DMS53 (cell line): ENCODE results near the gene PRDM5.

Source experiments
- DNase-seq: peaks from one replicate; lab custom pipeline; 2025; lab: John Stamatoyannopoulos, UW

The PRDM5 gene

GRCh38 chr4:120903419-120903818 lies 19.1 kb downstream of the PRDM5 start:
- DNase-seq: no peak

DNA sequence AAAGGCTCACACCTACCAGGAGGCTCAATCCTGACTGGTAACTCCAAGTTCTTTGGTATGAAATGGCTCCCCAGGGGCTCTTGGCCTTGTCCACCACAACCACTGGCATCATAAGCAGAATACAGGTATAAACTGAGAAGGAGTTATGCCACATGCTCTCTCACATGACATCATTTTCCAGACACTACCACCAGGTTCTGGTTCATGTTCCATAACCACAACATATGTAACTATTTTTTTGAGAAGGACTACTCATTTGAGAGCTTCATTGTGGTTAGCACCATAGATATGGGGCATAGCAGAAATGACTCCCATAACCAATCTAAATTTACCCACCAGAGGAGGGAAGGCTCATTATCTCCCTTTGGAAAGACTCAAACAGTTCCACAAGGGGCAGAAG lies 19.6 kb downstream of the PRDM5 start:
- no peak for DNase-seq

DNA sequence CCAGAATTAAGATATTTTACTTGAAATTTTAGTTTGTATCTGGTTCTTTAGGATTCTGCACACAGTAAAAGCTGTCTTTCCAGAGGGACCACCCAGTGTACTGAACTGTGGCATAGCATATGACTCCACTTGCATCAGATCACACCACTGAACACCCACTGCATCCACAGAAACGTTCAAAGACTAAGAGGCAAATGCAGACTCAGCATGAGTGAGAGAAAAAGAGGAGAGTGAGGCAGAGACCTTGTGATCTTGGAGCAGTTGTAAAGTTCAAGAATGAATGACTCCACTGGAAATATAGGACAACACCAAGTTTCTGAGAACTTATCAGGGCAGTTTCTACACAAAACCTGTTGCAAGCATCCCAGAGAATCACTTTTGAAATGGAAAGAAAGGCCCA lies 20.8 kb downstream of the PRDM5 start:
- no peak for DNase-seq

- no peak for DNase-seq
Measured at GRCh38 chr4:120897981-120898719, 24.4 kb downstream of the PRDM5 start.

DNA sequence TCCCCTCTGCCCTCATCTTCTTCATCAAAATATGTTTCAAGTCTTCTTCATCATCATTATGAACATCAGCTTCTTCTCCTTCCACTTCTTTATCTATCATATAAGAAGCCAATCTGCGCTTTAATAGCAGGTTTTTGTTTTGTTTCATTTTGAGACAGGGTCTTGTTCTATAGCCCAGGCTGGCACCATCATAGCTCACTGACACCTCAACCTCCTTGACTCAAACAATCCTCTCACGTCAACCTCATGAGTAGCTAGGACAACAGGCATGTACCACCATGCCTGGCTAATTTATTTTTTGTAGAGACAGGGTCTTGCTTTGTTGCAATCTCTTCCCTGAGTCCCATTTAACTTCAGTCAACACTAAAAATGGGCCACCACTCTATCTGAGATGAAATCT lies 27.0 kb downstream of the PRDM5 start:
- DNase-seq: no peak

DNA sequence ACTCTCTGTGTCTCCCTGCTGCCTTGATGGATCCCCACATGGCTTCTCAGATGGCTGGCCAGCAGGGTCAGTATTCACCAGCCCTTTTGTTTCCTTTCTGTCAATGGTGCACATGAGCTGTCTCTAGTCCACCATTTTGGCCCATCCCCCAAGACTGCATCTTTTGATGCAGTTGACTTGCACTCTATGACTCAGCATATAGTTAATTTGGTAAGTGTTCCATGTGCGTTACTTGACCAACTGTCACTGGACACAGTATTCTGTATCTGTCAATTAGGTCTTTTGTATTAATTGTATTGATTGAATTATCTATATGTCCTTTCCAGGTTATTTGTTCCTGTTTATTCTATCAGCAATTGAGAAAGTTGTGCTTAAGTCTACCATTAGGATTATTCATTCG lies 29.2 kb downstream of the PRDM5 start:
- no peak for DNase-seq

DNA sequence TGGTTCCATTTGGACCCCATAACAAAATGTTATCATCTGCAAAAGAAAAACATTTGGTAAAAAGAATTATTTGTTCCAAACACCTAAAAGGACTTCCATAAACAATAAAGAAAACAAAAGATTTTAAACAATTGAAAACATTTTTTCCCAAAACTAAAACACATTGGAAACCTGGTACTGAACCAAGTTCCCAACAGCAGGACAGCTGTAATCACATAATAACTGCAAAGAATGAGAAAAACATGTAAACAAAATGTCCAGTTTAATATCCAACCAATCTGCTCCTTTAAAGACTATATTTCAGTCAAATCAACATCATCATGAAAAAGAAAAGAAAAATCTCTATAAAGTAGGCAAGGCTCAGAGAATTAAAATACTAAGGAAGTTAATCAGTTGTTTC lies 36.3 kb downstream of the PRDM5 start:
- DNase-seq: no peak

DNA sequence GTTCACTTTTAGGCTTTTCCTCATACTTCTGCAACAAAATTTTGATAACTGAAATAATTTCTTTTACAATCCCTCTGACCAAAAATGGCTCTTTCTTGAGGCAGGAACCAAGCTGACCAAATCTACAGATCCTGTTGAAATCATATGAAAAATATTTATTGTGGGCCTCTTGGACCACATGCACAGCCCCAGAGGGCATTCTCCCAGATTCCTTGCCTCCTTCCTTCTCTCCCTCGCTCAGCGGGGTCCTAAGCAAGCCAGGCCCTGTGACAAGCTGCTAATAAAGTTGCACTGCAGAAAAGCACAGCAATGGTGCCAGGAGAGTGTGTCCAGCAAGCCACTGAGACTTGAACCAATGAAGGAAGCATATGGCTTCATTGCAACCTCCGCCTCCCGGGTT lies 40.7 kb downstream of the PRDM5 start:
- DNase-seq: no peak

DNA sequence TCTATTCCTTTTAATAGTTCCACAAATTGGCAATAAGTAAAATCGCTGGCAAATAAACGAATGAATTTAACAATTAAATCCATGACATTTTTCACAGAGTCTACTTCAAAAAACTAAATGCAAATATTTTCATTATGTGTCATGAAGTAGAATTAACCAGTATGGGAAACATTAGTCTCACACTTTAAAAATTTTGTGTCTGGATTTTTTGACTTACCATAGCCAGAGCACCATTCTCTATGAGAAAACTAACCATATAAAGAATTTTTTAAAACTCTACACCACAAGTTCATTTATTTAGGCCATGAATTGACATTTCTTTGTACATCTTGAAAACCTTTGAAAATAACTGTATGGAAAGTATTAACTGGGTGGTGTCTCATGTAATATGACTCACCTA lies 41.2 kb downstream of the PRDM5 start:
- no peak for DNase-seq

GRCh38 chr4:120877021-120877420 lies 45.5 kb downstream of the PRDM5 start:
- no peak for DNase-seq

DNA sequence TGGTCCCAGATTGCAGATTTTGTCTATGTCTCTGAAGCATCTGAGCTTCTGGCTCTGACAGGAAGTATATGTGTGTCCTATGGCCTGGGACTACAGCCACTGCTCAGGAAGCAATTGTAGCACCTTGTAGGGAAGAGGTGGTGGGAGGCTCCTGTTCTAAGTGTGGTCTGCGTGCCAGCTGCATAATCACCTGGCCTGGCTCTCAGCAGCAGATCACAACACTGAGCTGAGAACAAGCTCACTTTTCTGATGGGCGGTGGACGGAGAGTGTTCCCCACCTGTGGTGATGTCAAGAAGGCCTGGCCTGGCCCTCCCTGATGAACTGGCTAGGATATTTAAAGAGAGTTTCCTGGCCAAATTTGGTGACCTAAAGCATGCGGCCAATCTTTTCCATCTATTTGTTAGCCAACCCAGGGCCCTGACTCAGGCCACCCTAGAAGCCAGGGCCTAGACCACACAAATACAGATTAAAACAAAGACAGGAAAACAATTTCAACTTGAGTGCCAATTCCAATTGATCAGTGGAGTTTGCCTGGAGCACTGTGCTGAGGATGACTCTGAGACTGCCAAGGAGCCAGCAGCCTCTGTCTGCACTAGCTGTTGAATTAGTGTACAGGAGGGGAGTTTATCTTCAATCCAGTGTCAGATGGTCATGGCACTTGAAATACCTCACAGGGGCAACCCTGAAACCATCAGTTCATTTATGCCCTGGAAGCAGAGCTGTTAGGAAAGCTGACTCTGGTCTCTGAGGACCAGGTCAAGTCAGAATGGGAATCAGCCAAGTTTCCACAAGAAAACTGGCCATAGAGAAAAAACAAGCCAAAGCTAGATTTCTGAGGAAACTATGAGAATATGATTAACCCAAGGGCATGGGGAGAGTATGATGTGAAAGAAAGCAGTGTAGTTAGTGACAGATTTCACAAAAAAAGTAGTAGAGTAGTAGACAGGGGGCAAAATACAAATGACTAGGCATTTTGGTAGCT lies 47.4 kb downstream of the PRDM5 start:
- DNase-seq: no peak

- DNase-seq: no peak
Measured at GRCh38 chr4:120873554-120873953, 49.0 kb downstream of the PRDM5 start.

DNA sequence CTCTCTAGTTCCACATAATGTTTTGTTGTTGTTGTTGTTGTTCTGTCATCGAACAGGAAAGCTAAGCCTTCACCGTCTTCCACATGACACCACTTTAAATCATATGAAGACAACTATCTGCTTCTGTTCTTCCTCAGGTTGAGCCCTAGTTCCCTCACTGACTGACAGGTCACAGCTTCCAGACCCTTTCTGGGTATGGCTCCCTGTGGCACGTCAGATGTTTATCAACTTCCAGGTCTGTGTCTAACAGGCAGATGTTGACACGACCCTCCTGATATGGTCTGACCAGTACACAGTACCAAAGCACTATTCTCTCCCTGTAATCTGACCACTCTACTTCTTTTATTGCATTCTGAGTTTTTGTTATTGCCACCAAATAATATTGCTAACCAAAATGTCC lies 51.4 kb downstream of the PRDM5 start:
- DNase-seq: no peak

DNA sequence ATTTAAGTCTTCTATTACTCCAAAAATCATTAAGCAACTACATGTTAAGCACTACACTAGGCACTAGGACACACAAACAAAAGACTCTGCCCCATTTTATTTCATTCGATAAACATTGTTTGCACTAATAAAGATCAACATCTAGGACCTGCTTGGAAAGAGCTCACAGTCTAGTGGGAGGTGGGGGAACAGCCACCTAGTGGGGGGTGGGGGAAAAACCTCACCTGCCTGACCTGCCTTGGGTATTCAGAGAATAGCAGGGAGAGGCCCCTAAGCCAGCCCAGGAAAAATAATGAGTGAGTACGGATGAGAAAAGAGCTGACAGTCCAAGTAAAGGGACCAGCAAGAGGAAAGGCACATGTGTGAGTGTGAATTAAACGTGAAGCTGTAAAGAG lies 52.2 kb downstream of the PRDM5 start:
- peak; percentile 46 for DNase-seq

DNA sequence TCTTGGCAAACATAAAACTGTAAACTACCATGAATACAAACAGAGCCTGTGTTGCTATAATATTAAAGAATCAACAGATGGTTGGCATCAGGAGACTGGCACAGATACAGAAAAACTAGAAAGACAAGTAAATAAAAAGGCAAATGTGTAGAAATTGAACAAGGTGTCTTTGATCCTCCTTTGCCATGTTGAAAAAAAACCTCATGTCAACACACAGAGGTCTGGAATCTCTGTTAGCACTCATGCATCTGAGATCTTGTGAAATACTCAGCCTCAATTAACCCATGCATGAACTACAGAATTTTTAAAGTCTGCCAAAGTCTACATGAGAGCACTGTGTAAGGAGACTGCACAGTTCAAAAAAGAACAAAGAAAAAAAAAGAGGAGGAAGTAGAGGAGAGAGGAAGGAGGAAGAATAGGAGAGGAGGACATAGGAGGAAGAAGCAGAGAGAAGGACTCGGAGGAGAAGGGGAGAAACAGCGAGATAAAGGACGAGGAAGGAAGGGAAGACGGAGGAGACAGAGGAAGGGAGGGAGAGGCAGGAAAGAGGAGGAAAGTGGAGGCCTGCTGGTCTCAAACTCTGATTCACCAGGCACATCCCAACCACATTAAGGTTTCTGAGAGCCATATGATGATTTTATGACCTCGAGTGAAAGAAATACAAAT lies 52.8 kb downstream of the PRDM5 start:
- DNase-seq: peak; percentile 22

DNA sequence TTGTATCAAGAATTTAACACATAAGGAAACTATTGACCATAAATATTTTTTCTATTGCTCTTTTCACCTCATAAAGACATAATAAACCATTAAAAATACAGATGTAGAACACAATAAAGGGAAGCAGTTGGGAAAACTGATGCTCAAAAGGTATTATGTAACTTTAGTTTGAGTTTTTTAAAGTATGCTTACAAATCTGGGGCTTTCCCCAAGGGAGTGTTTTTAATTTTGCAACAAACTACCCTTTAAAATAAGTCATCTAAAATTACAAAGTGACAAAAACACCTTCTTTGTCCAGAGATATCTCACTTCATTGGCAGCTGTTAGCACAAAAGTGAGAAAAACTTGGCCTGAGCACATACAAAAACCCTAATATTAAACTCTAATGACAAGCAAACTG lies 55.0 kb downstream of the PRDM5 start:
- DNase-seq: no peak

- peak; percentile 75 for DNase-seq
Measured at GRCh38 chr4:120865985-120866384, 56.5 kb downstream of the PRDM5 start.

DNA sequence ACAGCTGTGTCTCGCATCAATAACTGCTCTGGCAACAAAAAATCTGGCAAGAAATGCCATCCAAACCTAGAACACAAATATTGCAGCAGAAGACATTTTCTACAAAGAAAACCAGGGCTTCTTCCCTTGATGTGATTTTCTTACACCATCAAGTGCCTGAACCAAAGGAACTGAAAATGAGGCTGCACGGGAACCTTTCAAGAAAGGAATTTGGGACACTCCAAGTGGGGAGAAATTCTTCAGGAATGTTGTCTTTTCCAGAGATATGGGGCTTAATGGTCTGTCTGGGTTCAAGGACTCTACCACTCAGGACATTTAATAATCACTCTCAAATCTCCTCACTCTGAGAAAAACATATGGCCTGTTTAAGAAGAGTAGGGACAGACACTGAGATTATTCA lies 57.6 kb downstream of the PRDM5 start:
- no peak for DNase-seq

GRCh38 chr4:120862432-120862831 lies 60.1 kb downstream of the PRDM5 start:
- no peak for DNase-seq

GRCh38 chr4:120861852-120862251 lies 60.7 kb downstream of the PRDM5 start:
- DNase-seq: no peak

GRCh38 chr4:120858776-120859175 lies 63.8 kb downstream of the PRDM5 start:
- no peak for DNase-seq

- no peak for DNase-seq
Measured at GRCh38 chr4:120857312-120857711, 65.2 kb downstream of the PRDM5 start.

- DNase-seq: no peak
Measured at GRCh38 chr4:120856294-120856693, 66.2 kb downstream of the PRDM5 start.
